ENCODE measurements around the gene TMEM239. TPM values are rescaled to one million over a fixed set of nuclear protein-coding genes. Genes with fewer than 3 reads are reported as not detected.
A peak's percentile ranks its signal among the peaks of the same experiment; 100 is the strongest.
"Not testable (repeated sequence)": the region's sequence is repeated elsewhere in the genome, so short reads cannot be mapped to it uniquely, and the experiment has no call there.

TMEM239 gene
- total RNA-seq: not detected

- Mint-ChIP-seq H3K36me3 (ENCODE audit: low read depth) (no peaks in the 10 kb centered on the region), H3K27me3 (peaks cover 33% of the 10 kb centered on the region), H3K4me3 (no peak within 1 kb of the TSS), H3K4me1 (peaks cover 5% of the 10 kb centered on the region), H3K27ac (peak within 1 kb of the TSS; percentile 27), H3K9me3 (no peaks in the 10 kb centered on the region)
- no peak for ATAC-seq (replicated peaks)
Measured at GRCh38 chr20:2816030-2816582, at the start of gene TMEM239. Gene TMEM239, plus strand, starts transcription at chr20:2816364. Its CDS starts 191 bp downstream, at chr20:2816555.

- peaks cover 11% of the 10 kb centered on the region for H3K27me3 Mint-ChIP-seq
- no peaks in the 10 kb centered on the region for H3K9me3 Mint-ChIP-seq
- ATAC-seq (replicated peaks): no peak
- H3K27ac Mint-ChIP-seq: no peak overlapping the region
- no peaks in the 10 kb centered on the region for H3K4me1 Mint-ChIP-seq
- no peak overlapping the region for H3K4me3 Mint-ChIP-seq
- no peaks in the 10 kb centered on the region for H3K36me3 Mint-ChIP-seq (ENCODE audit: low read depth)
Measured at GRCh38 chr20:2767768-2768631, 48.2 kb upstream of the TMEM239 start.

GRCh38 chr20:2768632-2769015, 47.5 kb upstream of the TMEM239 start:
- peaks cover 11% of the 10 kb centered on the region for H3K27me3 Mint-ChIP-seq
- H3K4me3 Mint-ChIP-seq: no peak overlapping the region
- no peaks in the 10 kb centered on the region for H3K4me1 Mint-ChIP-seq
- ATAC-seq (replicated peaks): no peak
- H3K27ac Mint-ChIP-seq: no peak overlapping the region
- no peaks in the 10 kb centered on the region for H3K9me3 Mint-ChIP-seq
- H3K36me3 Mint-ChIP-seq (ENCODE audit: low read depth): no peaks in the 10 kb centered on the region

GRCh38 chr20:2770091-2770490, 46.1 kb upstream of the TMEM239 start:
- H3K9me3 Mint-ChIP-seq; H3K4me3 Mint-ChIP-seq; H3K27ac Mint-ChIP-seq; H3K36me3 Mint-ChIP-seq (ENCODE audit: low read depth); H3K27me3 Mint-ChIP-seq; H3K4me1 Mint-ChIP-seq; ATAC-seq (replicated peaks): not testable (repeated sequence)

- H3K27ac Mint-ChIP-seq: no peak overlapping the region
- no peaks in the 10 kb centered on the region for H3K4me1 Mint-ChIP-seq
- no peaks in the 10 kb centered on the region for H3K9me3 Mint-ChIP-seq
- no peak overlapping the region for H3K4me3 Mint-ChIP-seq
- no peak for ATAC-seq (replicated peaks)
- H3K36me3 Mint-ChIP-seq (ENCODE audit: low read depth): no peaks in the 10 kb centered on the region
- H3K27me3 Mint-ChIP-seq: peaks cover 8% of the 10 kb centered on the region
Measured at GRCh38 chr20:2771631-2772080, 44.5 kb upstream of the TMEM239 start.

GRCh38 chr20:2773812-2774211, 42.4 kb upstream of the TMEM239 start:
- Mint-ChIP-seq H3K4me3 (no peak overlapping the region), H3K27me3 (no peaks in the 10 kb centered on the region), H3K4me1 (no peaks in the 10 kb centered on the region), H3K9me3 (no peaks in the 10 kb centered on the region), H3K36me3 (ENCODE audit: low read depth) (no peaks in the 10 kb centered on the region), H3K27ac (no peak overlapping the region)
- ATAC-seq (replicated peaks): no peak

GRCh38 chr20:2775139-2775538, 41.0 kb upstream of the TMEM239 start:
- H3K27me3 Mint-ChIP-seq: peaks cover 5% of the 10 kb centered on the region
- no peak overlapping the region for H3K4me3 Mint-ChIP-seq
- H3K27ac Mint-ChIP-seq: no peak overlapping the region
- no peak for ATAC-seq (replicated peaks)
- no peaks in the 10 kb centered on the region for H3K9me3 Mint-ChIP-seq
- no peaks in the 10 kb centered on the region for H3K4me1 Mint-ChIP-seq
- no peaks in the 10 kb centered on the region for H3K36me3 Mint-ChIP-seq (ENCODE audit: low read depth)

GRCh38 chr20:2778602-2779321, 37.4 kb upstream of the TMEM239 start:
- H3K36me3 Mint-ChIP-seq (ENCODE audit: low read depth): no peaks in the 10 kb centered on the region
- peak; percentile 46 for ATAC-seq (replicated peaks)
- no peaks in the 10 kb centered on the region for H3K4me1 Mint-ChIP-seq
- H3K27ac Mint-ChIP-seq: no peak overlapping the region
- peaks cover 19% of the 10 kb centered on the region for H3K27me3 Mint-ChIP-seq
- no peaks in the 10 kb centered on the region for H3K9me3 Mint-ChIP-seq
- H3K4me3 Mint-ChIP-seq: no peak overlapping the region

GRCh38 chr20:2780948-2781347, 35.2 kb upstream of the TMEM239 start:
- H3K4me3 Mint-ChIP-seq: no peak overlapping the region
- H3K27ac Mint-ChIP-seq: no peak overlapping the region
- no peak for ATAC-seq (replicated peaks)
- H3K36me3 Mint-ChIP-seq (ENCODE audit: low read depth): no peaks in the 10 kb centered on the region
- H3K27me3 Mint-ChIP-seq: peaks cover 19% of the 10 kb centered on the region
- H3K9me3 Mint-ChIP-seq: no peaks in the 10 kb centered on the region
- H3K4me1 Mint-ChIP-seq: no peaks in the 10 kb centered on the region

GRCh38 chr20:2783908-2784566, 32.1 kb upstream of the TMEM239 start:
- Mint-ChIP-seq H3K27ac (no peak overlapping the region), H3K4me1 (no peaks in the 10 kb centered on the region), H3K36me3 (ENCODE audit: low read depth) (no peaks in the 10 kb centered on the region), H3K9me3 (no peaks in the 10 kb centered on the region), H3K4me3 (no peak overlapping the region), H3K27me3 (peaks cover 33% of the 10 kb centered on the region)
- ATAC-seq (replicated peaks): peak; percentile 55

- H3K36me3 Mint-ChIP-seq (ENCODE audit: low read depth): no peaks in the 10 kb centered on the region
Measured at GRCh38 chr20:2793471-2793870, 22.7 kb upstream of the TMEM239 start.

GRCh38 chr20:2794202-2794748, 21.9 kb upstream of the TMEM239 start:
- H3K4me3 Mint-ChIP-seq: no peak overlapping the region
- no peak for ATAC-seq (replicated peaks)
- H3K27ac Mint-ChIP-seq: no peak overlapping the region
- H3K36me3 Mint-ChIP-seq (ENCODE audit: low read depth): no peaks in the 10 kb centered on the region
- H3K27me3 Mint-ChIP-seq: peaks cover 38% of the 10 kb centered on the region
- H3K4me1 Mint-ChIP-seq: peaks cover 4% of the 10 kb centered on the region
- no peaks in the 10 kb centered on the region for H3K9me3 Mint-ChIP-seq

More at GRCh38 chr20:2793471-2793870, 22.7 kb upstream of the TMEM239 start:
- Mint-ChIP-seq H3K9me3 (no peaks in the 10 kb centered on the region), H3K4me1 (no peaks in the 10 kb centered on the region), H3K27me3 (peaks cover 39% of the 10 kb centered on the region), H3K4me3 (no peak overlapping the region), H3K27ac (no peak overlapping the region)
- ATAC-seq (replicated peaks): no peak

- Mint-ChIP-seq H3K4me3 (no peak overlapping the region), H3K9me3 (no peaks in the 10 kb centered on the region), H3K36me3 (ENCODE audit: low read depth) (no peaks in the 10 kb centered on the region), H3K27me3 (peaks cover 44% of the 10 kb centered on the region), H3K4me1 (peaks cover 11% of the 10 kb centered on the region), H3K27ac (no peak overlapping the region)
- ATAC-seq (replicated peaks): no peak
Measured at GRCh38 chr20:2794866-2795447, 21.2 kb upstream of the TMEM239 start.

- Mint-ChIP-seq H3K9me3 (no peaks in the 10 kb centered on the region), H3K4me3 (no peak overlapping the region), H3K27ac (no peak overlapping the region), H3K36me3 (ENCODE audit: low read depth) (no peaks in the 10 kb centered on the region), H3K4me1 (peaks cover 13% of the 10 kb centered on the region), H3K27me3 (peaks cover 42% of the 10 kb centered on the region)
- ATAC-seq (replicated peaks): no peak
Measured at GRCh38 chr20:2795451-2795850, 20.7 kb upstream of the TMEM239 start.
